Stimulated activated CD8-positive, alpha-beta memory T cell treated with anti-CD3 and anti-CD28 coated beads, Interleukin-12 subunit alpha, Interleukin-12 subunit beta, amount 100 ng/mL, for 4 hours (primary cell): ENCODE measurements around the gene CRACR2A.

Experiments
- DNase-seq: peaks from one replicate; pipeline ENCODE4 v3.0.0-alpha.2; 2020; ENCODE audit warnings: low read depth

Gene CRACR2A

DNA sequence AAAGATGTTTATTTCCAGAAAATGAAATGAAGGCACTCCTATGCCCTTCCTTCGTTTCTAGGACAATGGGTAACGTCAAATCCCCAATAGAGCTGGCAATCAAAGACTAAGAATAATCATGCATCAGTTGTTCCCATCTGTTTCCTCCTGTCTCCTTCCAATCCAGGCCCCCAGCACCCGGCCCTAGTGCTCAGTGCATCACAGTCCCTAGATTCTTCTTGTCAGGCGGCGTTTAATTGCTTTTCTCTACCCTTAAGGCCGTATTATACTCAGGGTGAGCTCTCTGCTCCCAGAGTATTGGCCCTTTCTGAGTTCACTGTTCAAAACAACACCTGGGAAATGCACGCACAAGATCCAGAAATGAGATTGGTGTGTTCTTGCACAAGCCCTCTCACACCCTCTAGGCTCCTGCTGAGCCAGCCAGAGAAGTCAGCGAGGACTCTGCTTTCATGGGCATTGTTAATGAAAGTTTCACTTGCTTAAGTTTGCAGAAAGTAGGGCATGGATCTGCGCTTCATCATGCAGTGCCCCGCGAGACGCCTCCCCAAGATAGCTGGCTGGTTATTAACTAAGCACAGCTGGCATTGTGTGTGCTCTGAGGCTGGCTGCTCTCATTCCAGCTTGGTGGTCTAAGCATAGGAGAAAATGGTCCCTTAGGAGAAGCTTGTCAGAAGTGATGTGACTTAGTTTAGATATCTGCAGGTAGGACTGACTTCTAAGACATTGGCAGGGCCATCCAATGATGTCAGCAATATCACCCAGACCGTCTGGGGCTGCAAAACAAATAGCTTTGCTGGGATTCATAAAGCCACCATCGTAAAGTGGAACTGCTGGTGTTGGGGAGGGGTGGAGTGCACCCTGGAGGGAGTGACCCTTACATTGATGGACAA, 28.7 kb downstream of the CRACR2A start:
- no peak for DNase-seq

DNA sequence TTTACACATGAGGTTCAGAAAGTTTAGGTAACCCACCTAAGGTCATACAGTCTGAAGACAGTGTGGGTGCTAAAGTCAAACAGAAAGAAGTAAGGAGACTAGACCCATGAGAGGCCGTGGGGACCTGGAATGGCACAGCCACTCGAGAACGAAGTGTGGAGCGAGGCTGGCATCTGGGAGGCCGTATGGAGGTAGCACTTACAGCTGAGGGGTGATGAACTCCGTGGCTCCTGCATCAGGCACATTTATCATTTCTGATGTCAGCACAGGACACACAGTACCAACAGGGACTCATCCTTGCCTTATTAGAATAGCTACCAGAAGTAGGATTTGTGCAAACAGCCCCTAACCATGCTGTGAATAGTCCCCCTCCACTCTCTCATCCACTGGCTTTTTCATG, 30.5 kb downstream of the CRACR2A start:
- DNase-seq: no peak

DNA sequence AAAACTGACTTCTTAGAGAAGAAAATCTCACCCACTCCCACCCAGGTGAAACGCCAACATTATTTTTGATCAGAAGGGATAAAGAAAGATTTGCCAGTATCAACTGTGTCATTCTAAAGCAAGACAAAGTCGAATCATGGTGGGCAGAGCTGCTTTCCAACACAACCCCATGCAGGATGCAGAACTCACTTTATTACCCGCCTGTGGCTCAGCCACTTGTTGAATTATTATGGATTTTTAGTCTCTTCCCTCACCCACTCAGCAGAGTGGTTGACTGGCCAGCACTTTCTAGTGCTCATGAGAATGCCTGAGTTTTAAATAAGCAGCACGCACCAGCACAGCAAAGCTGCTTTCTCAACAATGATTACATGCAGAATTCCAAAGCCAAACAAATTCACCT, 32.1 kb downstream of the CRACR2A start:
- no peak for DNase-seq

DNA sequence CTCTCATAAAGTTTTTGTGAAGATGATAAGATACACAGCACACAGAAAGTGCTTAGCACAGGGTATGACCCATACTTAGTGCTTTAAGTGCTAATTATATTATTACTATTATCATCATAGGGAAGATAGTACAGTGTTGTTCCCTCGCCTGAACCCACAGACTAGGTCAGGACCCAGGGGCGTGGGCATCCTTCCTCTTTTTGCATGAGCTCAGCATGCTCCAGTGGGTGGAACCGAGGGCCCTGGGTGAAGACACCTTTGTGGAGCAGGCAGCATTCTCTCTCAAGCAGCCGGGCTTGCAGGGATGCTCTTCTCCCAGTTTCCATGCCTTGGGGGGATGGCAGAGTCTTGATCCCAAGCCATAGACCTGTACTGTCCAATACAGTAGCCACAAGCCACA, 34.8 kb downstream of the CRACR2A start:
- DNase-seq: no peak

DNA sequence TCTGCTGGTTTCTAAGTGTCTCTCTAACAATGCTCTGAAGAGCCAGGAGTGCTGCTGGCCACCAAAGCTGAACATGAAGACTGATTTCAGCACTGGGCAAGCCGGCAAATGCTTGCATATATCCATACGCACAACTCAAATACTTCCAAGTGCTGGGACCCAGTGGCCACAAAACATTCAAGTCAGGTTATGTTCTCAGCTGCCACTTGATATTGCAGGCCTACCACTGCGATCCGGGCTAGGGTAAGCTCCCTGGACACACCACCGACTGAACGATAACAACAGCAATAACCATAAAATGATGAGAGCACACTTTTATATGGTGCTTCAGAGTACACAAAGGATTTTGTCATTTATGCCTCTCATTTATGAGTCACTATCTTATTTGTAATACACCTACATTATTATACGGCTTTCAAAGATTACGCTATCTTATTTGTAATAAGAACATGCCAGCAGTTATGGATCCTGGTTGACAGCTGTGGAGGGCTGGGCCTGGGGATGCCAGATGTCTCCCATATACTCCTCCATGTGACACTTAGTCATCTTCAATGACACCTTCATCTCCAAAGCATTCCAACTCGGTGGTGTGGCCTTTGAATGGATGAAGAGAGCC, 35.5 kb downstream of the CRACR2A start:
- no peak for DNase-seq

DNA sequence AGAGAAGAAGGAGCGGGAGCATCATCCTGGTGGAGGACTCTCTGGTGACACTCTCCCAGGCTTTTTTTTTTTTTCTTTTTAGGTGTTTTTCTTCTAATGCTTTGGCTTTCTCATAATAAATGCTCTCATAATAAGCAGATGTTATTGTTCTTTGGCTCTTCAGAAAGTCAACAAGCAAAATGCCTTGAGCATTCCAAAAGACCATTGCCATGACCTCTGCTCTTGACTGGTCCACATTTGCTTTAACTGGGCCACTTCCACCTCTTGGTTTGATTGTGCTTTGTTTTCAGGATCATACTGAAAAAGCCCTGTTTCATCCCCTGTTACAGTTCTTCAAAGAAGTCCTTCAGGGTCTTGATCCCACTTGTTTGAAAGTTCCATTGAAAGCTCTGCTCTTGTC, 36.9 kb downstream of the CRACR2A start:
- DNase-seq: no peak

DNA sequence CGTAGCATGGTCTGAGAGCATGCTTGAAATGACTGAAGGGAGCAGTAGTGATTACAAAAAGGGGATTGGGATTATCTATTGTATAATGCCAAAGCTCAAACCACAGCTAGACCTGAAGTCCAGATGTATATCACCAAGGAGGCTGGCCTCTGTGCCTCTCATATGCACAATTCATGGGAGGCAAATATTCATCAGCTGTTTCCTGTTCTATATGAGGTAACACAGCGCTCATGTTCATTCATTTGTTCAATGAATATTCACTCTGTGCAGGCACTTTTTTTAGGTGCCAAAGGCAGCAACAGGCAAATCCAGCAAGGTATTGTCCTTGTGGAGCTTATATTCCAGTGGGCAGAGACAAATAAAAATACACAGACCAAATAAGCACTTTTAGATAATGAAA, 39.0 kb downstream of the CRACR2A start:
- no peak for DNase-seq

DNA sequence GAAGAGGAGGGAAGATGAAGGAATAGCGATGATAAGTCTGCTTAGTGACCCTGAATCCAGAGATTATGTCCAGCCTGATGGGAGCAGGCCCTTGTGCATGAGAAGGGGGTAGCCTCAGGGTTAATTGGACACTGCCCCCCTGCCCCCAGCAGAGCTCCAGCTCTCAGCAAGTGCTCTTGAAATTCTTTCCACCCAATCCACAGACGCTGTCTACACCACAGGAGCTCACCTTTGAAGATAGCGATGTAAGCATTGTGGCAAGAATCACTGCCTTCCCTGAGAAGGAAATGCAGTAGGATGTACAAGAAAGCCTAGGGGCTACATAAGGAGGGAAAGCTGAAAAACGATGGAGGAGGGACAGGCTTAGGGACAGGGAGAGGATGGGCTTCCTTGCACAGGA, 39.4 kb downstream of the CRACR2A start:
- DNase-seq: no peak

DNA sequence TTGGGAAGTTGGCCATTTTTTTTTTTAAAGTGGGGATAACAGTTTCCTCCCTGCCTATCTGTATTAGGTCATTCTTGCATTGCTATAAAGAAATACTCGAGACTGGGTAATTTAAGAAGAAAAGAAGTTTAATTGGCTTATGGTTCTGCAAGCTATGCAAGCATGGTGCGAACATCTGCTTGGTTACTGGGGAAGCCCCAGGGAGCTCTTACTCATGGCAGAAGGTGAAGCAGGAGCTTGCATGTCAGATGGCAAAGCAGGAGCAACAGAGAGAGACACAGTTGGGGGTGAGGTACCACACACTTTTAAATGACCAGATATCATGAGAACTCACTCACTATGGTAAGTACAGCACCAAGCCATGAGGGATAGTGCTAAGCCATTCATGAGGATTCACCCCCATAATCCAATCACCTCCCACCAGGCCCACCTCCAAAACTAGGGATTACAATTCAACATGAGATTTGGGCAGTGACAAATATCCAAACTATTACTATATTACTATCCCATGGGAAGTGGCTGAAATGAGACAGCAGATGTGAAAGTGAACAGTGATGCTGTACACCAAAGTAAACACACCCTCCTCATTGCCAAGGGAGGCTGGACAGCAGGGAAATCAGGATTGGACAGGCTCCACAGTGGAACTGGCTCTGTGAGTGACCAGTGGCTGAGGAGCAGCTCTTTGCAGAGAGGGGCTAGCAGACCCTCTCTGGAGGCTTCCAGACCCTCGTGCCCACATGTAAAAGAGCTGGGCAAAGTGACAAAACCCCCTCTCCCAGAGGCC, 40.5 kb downstream of the CRACR2A start:
- no peak for DNase-seq

DNA sequence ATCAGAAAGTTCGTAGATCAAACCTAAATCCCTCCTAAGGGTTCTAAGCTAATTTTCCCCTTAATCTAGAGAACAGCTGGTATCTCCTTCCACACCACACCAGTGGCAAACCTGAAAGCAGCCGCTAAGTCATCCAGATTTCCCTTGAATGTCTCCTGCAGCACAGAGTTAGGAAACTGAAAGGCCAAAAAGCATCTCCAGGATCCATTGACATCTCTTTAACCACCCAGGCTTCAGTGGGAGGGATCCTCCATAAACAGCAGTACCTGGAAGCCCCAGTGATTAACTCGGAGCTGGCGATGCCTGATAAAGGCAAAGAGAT, 47.6 kb downstream of the CRACR2A start:
- DNase-seq: no peak

DNA sequence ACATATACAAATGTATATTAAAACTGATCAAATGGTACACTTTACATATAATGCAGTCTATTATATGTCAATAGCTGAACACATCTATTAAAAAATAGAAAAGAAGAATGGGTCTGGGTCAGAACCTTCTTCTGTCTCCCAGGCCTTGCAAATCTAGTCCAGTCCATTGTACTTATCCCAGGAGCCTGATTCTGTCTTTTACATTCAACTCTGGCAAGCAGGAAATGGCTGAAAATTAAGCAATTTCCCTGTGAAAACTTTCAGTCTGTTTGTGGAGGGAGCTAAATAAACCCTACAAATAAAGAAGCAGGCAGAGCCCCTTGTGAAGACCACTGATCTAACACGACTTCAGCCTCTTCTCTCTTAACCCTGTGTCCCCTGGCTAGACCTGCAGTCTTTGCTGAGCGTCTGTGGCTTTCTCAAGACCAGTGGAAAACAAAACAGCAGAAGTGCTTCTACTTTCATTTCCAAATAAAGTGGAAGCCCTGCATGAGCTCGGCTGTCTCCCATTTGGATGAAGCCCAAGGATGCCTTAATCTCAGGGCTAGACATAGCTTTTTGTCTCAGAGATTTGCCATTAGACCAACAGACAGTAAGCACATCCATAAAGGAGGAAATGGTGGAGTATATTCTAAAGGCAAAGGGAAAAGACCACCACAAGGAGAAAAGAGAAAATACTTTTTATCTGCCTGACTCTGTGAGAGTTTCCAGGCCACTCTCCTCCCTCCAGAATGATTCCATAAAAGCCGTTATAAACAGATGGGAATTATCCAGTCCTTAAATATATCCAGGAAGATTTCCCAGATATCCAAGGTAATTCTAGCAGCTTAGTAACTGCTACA, 48.2 kb downstream of the CRACR2A start:
- DNase-seq: no peak

DNA sequence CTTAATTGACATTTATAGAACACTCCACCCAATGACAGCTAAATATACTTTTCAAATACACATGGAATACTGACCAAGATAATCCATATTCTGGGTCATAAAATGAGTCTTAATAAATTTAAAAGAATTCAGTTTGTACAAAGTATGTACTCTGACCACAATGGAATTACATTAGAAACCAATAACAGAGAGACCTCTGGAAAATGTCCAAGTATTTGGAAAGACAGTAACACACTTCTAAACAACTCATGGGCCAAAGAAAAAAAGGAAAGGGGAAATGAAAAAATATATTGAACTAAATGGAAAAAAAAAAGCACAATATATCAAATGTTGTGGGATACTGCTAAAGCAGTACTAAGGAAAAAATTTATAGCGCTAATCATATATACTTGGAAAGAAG, 52.0 kb downstream of the CRACR2A start:
- DNase-seq: no peak

DNA sequence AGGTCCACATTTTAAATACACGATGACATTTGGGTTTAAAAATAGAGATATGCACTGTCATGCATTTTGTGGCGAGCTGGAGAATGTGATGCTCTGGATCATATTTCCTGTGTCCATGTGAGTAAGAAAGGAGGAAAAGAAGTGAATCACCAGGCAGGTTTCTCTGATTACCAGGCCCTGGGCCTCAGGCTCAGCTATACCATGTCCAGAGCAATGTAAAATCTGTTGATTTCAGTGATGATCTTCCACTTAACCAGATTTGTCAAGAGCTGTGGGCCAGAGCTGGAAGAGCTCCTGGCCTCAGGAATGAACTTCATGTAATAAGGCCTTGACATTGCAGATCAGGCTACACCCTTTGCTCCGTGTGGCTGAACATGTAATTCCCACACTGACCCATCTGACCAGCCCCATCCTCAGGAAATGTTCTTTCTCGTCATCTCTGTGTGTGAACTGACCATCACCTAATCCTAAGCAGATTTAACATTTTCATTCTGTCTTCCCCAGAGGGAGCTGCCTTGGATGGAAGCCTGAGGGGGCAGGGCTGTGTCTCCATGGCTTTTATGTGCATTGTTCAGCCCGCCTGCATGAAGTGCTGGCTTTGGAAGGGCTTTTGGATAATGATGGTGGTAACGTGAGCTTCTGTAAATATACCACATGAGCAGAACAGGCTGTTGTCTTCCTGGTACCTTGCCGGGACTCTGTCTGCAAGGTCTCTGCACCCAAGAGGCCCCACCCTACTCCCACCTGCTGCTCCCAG, 54.5 kb downstream of the CRACR2A start:
- DNase-seq: no peak

DNA sequence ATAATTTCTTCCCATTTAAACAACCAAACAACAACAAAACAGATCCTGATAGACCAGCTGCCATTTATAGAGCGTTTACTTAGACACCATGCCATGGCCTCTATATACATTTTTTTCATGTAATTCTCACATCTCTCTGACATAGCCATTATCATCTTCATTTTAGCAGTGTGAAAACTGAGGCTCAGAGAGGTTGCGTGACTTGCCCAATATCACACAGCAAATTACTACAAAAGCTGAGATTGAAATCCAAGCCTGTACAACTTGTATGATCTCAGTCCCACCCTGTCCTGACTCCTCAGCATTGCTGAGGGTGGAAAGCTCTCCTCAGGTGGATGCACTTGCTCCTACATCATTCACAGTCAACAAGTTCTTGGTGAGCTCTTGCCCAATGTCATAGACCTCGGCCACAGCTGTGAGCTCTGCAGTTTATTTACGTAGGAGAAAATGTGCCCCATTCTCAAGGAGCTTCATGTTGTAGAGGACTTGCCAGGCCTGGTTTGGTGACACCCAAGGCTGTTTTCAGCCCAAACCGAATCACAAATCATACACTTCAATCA, 55.5 kb downstream of the CRACR2A start:
- no peak for DNase-seq

DNA sequence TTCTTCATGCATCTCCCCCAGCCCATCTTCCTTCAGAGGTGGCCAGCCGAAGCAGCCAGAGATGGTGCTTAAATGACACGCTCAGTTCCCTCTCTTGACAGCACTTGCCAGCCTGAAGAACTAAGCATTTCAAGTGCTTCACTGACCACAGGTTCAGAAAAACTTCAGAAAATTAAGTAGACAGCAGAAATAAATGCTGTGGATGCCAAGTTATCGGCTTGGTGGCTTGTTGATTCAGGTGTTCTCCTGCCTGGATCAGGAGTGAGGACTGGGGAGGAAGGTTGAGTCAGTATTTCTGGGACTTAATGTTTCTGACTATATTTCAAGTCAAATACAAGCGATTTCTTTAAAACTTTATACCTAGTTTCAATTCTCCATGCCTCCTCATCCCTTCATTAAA, 58.2 kb downstream of the CRACR2A start:
- no peak for DNase-seq

DNA sequence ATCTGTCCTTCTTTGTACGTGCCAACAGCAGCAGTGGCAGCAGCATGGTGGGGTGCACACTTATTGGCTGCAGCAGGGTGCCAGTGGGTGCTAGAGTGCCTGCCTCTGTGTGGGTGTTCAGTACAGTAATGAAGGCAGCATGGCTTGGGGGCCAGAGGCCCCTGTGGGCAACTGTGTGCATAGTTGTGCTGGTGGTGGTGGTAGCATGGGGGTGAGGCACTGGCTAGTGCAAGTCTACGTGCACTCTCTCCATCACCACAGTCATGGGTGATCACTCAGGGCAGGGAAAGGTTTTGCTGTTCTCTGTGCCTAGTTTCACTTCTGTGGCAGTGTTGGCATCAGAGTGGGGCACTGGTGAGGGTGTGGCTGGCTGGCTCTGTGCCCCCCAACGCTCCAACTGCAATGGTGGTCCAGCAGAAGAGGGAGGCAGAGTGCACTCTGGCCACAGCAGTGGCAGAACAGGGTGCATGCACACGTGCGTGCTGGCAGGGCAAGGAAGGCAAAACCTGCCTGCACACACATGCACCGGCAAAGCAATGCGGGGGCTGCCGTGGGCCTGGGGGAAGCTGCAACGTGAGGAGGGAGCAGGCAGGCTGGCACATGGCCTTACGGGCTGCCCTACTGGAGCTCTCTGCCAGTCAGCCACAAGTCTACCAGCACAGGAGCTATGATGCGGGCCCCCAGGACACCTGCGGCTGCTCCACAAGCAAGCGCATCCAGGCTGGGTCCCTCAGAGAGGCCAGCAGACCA, 60.1 kb downstream of the CRACR2A start:
- no peak for DNase-seq

DNA sequence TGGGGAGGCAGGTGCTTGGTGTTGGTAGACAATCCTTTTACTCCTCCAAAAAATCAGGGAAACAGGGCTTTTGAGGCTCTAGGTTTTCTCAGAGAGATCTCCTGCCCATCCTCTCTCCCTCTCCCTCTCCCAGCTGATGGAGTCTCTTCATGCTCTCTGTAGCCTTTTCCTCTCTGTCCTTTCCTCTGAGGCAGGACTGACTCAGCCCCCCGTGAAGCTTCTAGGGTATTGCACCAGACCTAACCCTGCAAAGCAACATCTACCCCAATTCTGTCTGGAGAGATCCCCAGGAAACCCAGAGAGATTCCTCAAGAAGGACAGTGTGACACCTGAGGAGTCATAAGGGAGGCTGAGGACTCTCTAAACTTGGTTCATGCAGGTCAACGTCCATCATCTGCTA, 66.4 kb downstream of the CRACR2A start:
- DNase-seq: no peak

DNA sequence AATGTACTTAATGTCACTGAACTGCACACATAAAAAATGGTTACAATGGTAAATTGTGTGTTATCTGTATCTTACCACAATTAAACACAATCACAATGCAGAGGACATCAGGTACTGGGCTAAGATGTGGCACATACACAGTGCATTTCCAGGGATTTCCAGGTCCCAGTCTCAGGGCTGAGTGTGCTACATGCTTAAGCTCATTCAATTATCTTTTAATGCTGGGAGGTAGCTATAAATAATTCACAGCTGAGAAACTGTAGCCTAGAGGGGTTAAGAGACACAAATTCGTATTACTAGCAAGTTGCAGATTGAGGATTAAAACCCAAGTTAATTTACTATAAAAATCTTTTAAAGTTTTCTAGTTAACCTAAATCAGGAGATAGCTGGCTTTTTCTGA, 67.1 kb downstream of the CRACR2A start:
- DNase-seq: no peak

DNA sequence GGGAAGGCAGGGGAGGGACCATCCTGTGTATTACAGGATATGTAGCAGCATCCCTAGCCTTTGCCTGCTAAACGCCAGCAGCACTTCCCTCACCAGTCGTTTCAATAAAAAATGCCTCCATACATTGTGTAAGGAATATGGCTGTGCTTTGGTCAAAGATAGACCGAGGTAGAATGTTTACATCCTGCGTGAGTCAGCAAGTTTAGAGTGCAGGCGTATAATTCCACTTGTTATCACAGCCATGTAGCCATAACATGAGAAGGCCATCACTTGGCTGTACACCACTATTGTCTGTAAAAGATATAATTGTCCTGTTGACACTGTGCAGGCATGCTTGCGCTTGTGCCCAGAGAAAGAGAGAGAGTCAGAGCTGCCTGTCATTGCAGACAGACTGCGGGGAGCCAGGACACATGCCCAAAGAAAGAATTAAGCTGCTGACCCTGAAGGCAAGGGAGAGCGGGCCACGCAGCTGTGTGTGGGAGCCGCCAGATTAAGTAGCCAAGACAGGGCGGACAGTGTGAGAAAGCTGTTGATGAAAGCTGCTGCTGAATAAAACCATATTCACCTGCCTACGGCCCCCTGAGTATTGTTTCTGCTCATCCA, 68.4 kb downstream of the CRACR2A start:
- no peak for DNase-seq

DNA sequence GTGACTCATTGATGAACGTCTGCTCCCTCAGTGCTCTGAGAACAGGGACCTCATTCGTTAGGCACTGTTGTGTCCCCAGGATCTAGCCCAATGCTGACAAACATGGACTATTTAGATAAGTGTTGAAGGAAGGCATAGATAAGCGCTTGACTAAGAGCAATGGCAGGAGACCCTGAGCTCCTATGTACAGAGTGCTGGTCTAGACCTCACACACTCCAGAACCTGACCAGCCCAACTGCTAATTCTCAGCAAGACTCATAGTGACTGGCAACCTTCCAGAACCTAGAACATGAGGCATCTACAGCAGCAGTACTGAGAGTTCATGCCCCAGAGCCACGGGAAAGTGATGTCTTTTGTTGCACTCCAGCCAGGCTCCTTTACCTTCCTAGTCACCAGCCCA, 69.2 kb downstream of the CRACR2A start:
- no peak for DNase-seq
